T47D (cell line): ENCODE results near the gene NLRP4.
A peak's percentile ranks its signal among the peaks of the same experiment; 100 is the strongest.
"Not testable (repeated sequence)": the region's sequence is repeated elsewhere in the genome, so short reads cannot be mapped to it uniquely, and the experiment has no call there.

Source experiments
- DNase-seq, 2 experiments: peaks; one replicate each; pipeline versions ENCODE4 v3.0.0 to v3.0.0-alpha.2; 2011 to 2012; ENCODE audit warnings: low read depth in 1 of 2, low spot score in 1 of 2
- JUND ChIP-seq: IDR thresholded peaks from 2 replicates; pipeline ENCODE4 v1.6.1; 2012; ENCODE audit warnings: low read depth
- in situ Hi-C: cut with HindIII; loops from 2 replicates; pipeline ENCODE4 v1.10.0; 2016; ENCODE audit warnings: low sequenced_read_pairs, low pct_unique_long_range_greater_than_20kb

Gene NLRP4

DNA sequence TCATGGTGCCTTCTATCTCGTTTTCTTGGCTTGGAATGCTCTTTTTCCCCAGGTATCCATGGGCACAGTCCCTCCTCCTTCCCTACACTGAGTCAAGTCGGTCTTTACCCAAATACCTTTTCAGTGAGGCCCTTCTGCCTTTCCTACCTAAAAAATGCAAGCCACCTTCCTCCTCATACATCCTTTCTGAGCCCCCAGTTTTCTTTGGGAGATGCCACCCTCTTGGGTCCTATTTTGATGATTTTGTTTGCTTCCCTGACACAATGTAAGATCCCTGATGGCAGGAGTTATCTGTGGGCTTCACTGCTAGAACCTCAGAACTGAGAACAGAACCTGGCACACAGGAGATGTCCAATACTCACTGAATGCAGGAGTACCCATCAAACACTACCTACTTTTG lies 73.5 kb downstream of the NLRP4 start:
- in situ Hi-C loops: no loop called here
- no peak for TF ChIP-seq JUND
- DNase-seq: no peak

DNA sequence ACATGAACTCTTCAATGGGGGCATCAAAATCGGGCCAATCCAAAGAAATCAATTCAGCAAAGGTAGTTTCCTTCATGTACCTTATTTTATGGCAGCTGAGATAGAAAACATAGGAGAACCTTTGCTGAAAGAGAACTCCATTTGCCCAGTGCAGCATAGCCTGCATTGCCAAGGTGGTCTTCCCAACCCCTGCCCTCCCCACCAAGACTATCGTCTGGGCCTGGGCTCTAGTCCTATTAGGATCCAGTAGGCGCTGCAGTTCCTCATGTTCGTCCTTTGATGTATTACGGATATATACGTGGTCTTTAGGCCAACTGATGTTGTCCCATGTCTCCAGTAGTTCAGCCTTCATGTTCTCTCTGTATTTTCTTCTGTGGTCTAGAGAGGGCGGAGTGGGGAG lies 76.6 kb downstream of the NLRP4 start:
- in situ Hi-C loops: no loop called here
- DNase-seq: no peak
- TF ChIP-seq JUND: no peak

DNA sequence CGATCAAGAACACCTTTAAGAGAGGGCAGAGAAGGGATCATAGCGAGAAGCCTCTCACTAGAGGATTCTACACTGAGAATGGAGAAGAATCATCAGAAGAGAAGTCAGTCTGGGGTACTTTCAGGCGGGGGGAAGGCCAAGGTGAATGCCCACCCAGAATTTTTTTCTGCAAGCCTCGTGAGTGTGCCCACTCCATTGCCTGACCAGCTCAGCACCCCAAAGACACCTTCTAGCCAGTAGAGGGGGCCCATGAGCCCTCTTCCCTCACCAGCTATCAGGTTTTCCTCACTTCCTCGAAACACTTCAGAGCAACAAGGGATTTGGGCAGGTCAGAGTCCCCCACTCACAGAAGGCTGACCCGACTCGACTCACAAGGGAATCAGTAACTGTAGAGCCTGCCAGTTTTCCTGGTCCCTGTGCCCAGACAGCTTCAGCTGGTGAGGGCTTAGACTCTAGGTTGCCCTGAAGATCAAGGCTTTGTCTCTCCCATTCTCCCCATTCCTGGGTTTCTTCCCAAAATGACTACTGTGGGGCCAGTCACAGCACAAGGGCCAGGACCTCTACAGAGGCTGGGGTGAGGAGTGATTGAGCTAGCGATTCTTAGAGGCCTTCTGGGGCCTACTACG lies 77.4 kb downstream of the NLRP4 start:
- TF ChIP-seq JUND: no peak
- in situ Hi-C loops: no loop called here

DNA sequence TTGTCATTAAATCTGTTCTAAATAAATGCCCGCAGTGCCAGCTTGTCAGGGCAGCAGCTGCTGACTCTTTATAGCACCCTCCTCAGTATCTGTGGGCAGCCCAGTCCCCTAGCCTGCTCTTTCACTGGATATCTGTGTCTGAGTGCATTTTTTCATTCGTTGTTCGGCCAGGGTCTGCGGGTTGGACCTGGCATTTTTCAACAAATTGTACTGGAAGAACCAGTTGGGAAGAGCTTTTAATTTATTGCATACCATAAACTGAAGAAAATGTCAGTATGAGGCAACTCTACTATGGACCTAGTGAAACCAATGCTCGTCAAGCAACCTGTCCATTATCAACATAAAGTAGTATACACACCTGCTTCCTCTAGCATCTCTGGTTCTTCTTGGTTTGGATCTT lies 87.2 kb downstream of the NLRP4 start:
- in situ Hi-C loops: no loop called here
- no peak for DNase-seq
- no peak for TF ChIP-seq JUND

More for the DNA sequence above, 77.4 kb downstream of the NLRP4 start:
- DNase-seq: peak in 1 of 2 experiments; percentile 12

DNA sequence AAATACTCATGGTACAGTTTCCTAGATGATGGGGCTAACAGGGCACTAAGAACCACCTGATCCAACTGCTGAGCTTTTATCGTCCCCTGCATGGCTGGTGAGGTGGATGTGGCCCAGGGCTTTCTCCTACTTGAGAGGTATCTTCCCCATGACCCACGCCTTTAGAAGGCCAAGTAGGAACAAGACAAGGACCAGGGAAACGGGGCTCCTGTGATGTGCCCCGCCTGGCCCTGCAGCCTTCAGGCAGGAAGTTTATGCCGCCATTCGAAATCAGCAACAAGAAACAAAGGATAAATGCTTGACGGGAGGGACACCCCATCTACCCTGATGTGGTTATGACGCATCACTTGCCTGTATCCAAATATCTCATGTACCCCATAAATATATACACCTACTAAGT lies 91.7 kb downstream of the NLRP4 start:
- TF ChIP-seq JUND: no peak
- in situ Hi-C loops: no loop called here
- DNase-seq: no peak

DNA sequence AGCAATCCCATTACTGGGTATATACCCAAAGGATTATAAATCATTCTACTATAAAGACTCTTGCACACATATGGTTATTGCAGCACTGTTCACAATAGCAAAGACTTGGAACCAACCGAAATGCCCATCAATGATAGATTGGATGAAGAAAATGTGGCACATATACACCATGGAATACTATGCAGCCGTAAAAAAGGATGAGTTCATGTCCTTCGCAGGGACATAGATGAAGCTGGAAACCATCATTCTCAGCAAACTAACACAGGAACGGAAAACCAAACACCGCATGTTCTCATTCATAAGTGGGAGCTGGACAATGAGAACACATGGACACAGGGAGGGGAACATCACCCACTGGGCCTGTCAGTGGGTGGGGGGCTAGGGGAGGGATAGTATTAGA lies 92.9 kb downstream of the NLRP4 start:
- in situ Hi-C loops: not testable (repeated sequence)

DNA sequence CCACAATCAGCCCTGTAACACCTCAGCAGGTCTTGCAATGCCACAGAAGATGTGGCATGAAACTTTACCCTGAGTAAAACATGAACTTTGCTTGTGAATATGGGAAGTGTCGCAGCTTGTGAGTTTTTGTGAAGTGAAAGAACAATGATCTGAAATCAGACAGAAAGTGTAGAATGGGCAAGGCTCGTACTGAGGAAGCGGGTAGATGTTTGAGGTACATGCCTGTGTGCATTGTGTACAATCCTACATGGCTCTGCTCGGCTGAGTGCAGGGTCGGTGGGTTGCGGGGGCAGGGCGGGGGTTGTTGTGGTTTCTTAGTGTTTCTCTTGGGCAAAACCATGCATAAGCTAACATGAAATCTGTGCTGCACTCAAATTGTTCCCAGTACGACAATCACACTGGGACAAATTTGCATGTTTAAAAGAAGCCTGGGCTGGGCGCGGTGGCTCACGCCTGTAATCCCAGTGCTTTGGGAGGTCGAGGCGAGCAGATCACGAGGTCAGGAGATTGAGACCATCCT lies 94.7 kb downstream of the NLRP4 start:
- no peak for TF ChIP-seq JUND
- in situ Hi-C loops: no loop called here
- no peak for DNase-seq

More for the DNA sequence above, 92.9 kb downstream of the NLRP4 start:
- DNase-seq: not testable (repeated sequence)
